NCI-H345 treated with DMSO at 0.1 percent for 48 hours (cell line): ENCODE measurements around the gene SUSD2.
"Not testable (repeated sequence)": the region's sequence is repeated elsewhere in the genome, so short reads cannot be mapped to it uniquely, and the experiment has no call there.

Experiments used
- DNase-seq: peaks from one replicate; lab custom pipeline; 2025; ENCODE audit not compliant: unreplicated experiment; lab: John Stamatoyannopoulos, UW

SUSD2 gene

GRCh38 chr22:24181088-24181995 is at the start of gene SUSD2:
TSS of gene SUSD2 (plus strand) at chr22:24181487. CDS start at chr22:24181520, 33 bp downstream.
- DNase-seq: no peak

GRCh38 chr22:24133187-24133965 is 47.9 kb upstream of the SUSD2 start:
- DNase-seq: no peak

DNA sequence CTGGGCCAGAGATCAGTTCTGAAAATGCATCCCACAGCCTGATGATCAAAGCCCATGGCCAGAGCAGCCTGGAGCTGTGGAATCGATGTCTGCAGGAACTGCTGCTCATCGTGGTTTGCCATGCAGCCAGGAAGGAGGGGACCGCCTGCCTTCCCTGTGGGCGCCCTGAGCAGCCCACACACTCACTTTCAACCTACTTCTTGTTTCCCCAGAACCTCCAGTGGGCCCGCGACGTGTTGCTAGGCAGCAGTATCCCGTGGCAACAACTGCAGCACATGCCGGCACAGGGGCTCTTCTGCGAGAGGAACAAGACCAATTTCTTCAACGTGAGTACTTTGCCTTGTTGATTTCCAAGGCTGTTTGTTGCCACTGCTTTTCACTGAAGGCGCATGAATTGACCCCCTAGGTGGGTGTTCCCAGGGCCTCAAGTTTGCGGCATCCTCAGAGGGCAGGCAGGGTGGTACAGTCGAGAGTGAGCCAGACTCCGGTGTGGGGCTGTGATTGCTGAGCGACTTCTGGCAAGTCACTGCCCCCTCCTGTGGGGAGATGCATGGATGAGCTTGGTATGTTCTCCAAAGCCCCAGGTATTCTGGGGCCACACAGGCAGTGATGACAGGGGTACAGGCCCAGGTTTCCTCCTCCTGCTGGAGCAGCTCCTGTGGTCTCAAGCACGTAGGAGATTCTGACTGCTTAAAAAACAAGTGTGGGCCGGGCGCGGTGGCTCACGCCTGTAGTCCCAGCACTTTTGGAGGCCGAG is 47.0 kb upstream of the SUSD2 start:
- DNase-seq: no peak

GRCh38 chr22:24136533-24136932 is 44.8 kb upstream of the SUSD2 start:
- not testable (repeated sequence) for DNase-seq

- DNase-seq: no peak
Observed at GRCh38 chr22:24137595-24137994, 43.7 kb upstream of the SUSD2 start.

DNA sequence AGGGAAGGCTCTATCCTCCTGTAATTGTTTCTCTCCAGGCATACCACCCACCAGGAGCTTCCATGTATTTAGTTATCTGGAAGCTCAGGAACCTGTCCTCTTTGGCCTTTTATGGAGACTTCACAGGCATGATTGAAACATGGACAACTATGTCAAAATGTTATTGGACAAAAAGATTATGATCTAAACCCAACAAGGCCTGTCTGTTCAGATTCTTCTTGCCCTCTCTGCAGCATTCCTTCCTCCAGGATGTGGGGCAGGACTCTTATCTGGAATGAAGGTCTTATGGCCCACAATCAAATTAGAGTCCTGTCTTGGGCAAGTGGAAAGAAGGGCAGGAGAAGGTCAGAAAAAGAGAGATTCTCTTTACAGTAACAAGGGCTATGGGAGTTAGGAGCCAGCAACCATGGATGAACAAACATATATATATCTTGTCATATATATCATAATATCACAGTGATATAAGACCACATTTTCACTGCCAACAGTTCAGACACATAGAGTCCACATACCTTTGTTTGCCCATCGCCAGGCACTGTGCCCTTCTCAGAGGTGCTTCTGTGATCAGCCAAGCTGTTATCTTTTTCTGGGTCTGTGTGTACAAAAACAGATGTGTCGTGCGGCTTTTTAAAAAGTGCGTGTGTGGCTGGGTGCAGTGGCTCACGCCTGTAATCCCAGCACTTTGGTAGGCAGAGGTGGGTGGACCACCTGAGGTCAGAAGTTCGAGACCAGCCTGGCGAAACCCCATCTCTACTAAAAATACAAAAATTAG is 42.5 kb upstream of the SUSD2 start:
- no peak for DNase-seq

DNA sequence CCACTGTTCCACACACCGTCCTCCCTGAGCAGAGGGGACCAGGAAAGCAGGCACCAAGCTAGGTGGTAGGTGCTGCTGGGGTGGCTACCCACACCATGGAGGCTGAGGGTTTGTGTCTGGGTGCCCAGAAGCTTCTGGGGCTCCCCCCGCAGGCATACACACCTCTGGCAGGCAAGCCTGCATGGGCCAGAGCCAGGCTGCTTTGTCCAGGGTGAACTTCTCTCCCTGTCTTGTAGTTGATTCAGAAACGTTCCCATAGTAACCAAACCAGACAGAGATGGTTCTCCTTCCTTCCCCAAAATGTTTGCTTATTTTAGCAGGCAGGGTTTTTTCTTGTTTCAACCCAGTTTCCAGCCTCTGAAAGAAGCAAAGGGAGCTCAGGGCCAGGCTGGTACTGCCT is 40.9 kb upstream of the SUSD2 start:
- DNase-seq: no peak

- DNase-seq: no peak
Observed at GRCh38 chr22:24141586-24141985, 39.7 kb upstream of the SUSD2 start.

DNA sequence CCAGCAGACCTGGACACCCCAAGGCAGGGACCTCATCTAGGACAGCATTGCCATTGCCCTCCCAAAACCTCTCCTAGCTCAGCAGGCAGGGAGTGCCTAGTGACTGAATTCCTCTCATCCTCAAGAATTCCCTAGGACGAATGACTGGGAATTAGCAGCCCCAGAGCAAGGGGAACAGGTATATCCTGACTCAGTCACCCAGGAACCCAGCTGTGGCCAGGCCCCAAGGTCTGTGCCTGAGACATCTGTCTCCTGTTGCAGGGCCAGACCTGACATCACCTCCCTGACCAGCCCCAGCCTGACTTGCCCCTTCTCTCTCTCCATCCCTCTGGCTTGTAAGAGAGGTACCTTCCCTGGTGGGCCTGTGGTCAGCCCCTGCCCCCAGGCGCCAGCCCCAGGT is 39.0 kb upstream of the SUSD2 start:
- DNase-seq: no peak

GRCh38 chr22:24142831-24143230 is 38.5 kb upstream of the SUSD2 start:
- no peak for DNase-seq

DNA sequence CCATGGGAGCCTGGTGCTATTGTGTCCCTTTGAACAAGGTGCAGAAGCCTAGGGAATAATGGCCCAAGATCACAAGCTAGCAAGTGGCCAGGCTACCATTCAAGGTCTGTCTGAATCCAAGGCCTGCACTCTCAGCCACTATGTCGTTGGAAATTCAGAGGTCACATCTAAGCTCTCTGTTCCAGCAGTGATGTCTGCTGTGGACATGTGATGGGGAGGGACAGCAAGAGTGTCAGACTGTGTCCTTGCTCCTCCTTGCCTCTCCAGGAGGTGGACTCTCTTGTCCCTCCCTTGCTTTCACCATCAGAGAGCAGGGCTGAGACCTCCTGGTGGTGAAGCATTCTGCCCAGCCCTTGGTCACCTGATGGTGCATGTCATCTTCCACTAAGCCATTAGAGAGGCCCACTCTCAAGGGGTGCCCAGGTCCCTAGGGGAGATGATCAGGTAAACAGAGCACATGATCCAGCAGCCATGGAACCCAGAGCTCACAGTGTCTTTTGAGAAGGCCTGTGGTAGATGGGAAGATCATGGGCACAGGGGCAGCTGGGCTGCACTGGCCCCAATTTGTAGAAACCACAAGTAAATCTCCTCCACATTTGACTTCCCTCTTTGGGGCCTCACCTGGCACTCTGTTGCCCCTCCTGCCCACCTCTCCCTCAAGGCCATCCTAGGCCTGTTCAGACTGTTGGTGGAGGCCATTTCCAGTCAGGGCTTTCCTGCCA is 37.1 kb upstream of the SUSD2 start:
- DNase-seq: no peak

DNA sequence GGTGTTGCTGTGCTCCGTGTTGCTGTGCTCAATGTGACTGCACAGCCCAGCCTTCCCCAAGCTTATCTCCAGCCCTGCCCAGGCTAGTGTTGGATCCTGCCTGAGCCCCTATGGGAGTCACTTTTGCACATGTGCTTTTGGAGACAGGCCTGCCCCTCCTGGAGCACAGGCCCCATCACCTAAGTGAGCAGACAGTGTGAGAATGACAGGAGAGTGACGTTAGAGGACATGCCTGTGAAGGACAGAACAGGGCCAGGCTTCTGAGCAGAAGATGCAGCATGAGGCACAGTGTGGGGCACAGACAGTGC is 36.6 kb upstream of the SUSD2 start:
- DNase-seq: no peak

- no peak for DNase-seq
Observed at GRCh38 chr22:24145446-24146193, 35.7 kb upstream of the SUSD2 start.

- DNase-seq: no peak
Observed at GRCh38 chr22:24146194-24146616, 35.1 kb upstream of the SUSD2 start.

- no peak for DNase-seq
Observed at GRCh38 chr22:24146791-24147353, 34.4 kb upstream of the SUSD2 start.

GRCh38 chr22:24147666-24148065 is 33.6 kb upstream of the SUSD2 start:
- DNase-seq: no peak

- no peak for DNase-seq
Observed at GRCh38 chr22:24148266-24149197, 32.8 kb upstream of the SUSD2 start.

- no peak for DNase-seq
Observed at GRCh38 chr22:24149198-24149590, 32.1 kb upstream of the SUSD2 start.
